SK-N-SH (cell line): Measurements from ENCODE around the gene LCMT2. TPM values are rescaled to one million over a fixed set of nuclear protein-coding genes. Genes with fewer than 3 reads are reported as not detected.

Experiments used
- CTCF ChIA-PET: fragments of 300-600, 350-600 bp; formaldehyde crosslinking; extraction: SDS; loops from one replicate; lab custom pipeline; 2021; lab: Yijun Ruan, JAX
- POLR2A ChIA-PET: fragments of 350-600 bp; sonication (Branson Sonifier 250); formaldehyde crosslinking; extraction: SDS; loops from one replicate; lab custom pipeline; 2020; ENCODE audit warnings: antibody characterized with exemption, inconsistent platforms; lab: Yijun Ruan, JAX
- DNase-seq: peaks from one replicate; pipeline ENCODE4 v3.0.0; 2012
- H2AFZ ChIP-seq: fragments of 200-600 bp; sonication (generic); 2 replicates; pipeline ENCODE4 v1.8.1; 2016; ENCODE audit warnings: antibody characterized with exemption, mild to moderate bottlenecking, low read depth
- H3F3A ChIP-seq: fragments of 200-600 bp; sonication (generic); replicated peaks from 2 replicates; pipeline ENCODE3; 2016; ENCODE audit warnings: antibody characterized with exemption, mild to moderate bottlenecking; ENCODE audit not compliant: insufficient read depth
- H3K27ac ChIP-seq, 2 experiments: fragments of 200-500 bp in 1 of 2; fragments of 200-600 bp in 1 of 2; sonication (Bioruptor generic) in 1 of 2; sonication (generic), shearing (Covaris generic) in 1 of 2; 2 replicates each; pipeline versions ENCODE4 v1.5.1 to v1.6.1; 2014 to 2016; ENCODE audit warnings: low read depth in 2 of 2, inconsistent platforms in 1 of 2, low read length in 1 of 2, mild to moderate bottlenecking in 1 of 2, mixed read lengths in 1 of 2
- H3K27me3 ChIP-seq: fragments of 200-600 bp; sonication (generic), shearing (Covaris generic); 2 replicates; pipeline ENCODE4 v1.6.1; 2016; ENCODE audit warnings: mixed run types; ENCODE audit not compliant: insufficient read depth
- H3K36me3 ChIP-seq, 2 experiments: fragments of 200-500 bp in 1 of 2; fragments of 200-600 bp in 1 of 2; sonication (Bioruptor generic) in 1 of 2; sonication (generic) in 1 of 2; replicated peaks in 1 of 2; 2 replicates each; pipeline versions ENCODE3 to v1.5.1; 2014 to 2016; ENCODE audit warnings: low read length in 1 of 2, mild to moderate bottlenecking in 1 of 2; ENCODE audit not compliant: insufficient read depth in 2 of 2, control insufficient read depth in 1 of 2
- H3K4me1 ChIP-seq, 2 experiments: fragments of 200-500 bp in 1 of 2; fragments of 200-600 bp in 1 of 2; sonication (Bioruptor generic) in 1 of 2; sonication (generic), shearing (Covaris generic) in 1 of 2; 2 replicates each; pipeline versions ENCODE4 v1.5.1 to v1.6.1; 2014 to 2016; ENCODE audit warnings: low read depth in 1 of 2, low read length in 1 of 2, mixed run types in 1 of 2; ENCODE audit not compliant: insufficient read depth in 2 of 2, control insufficient read depth in 1 of 2
- H3K4me2 ChIP-seq: fragments of 200-600 bp; sonication (generic), shearing (Covaris generic); 2 replicates; pipeline ENCODE4 v1.6.1; 2017; ENCODE audit warnings: mixed run types
- H3K4me3 ChIP-seq, 2 experiments: fragments of 200-500 bp in 1 of 2; fragments of 200-600 bp in 1 of 2; sonication (Bioruptor generic) in 1 of 2; sonication (generic), shearing (Covaris generic) in 1 of 2; 2 replicates each; pipeline versions ENCODE4 v1.5.1 to v1.8.1; 2014 to 2016; ENCODE audit warnings: low read depth in 2 of 2, inconsistent platforms in 1 of 2, low read length in 1 of 2, mild to moderate bottlenecking in 1 of 2, mixed read lengths in 1 of 2, moderate library complexity in 1 of 2
- H3K79me2 ChIP-seq: fragments of 200-600 bp; sonication (generic); 2 replicates; pipeline ENCODE4 v1.8.1; 2017; ENCODE audit warnings: mild to moderate bottlenecking; ENCODE audit not compliant: insufficient read depth
- H3K9ac ChIP-seq: fragments of 200-600 bp; sonication (generic); 2 replicates; pipeline ENCODE4 v1.6.1; 2017; ENCODE audit warnings: mixed run types
- H3K9me2 ChIP-seq: fragments of 200-600 bp; sonication (generic); 2 replicates; pipeline ENCODE4 v1.6.1; 2017; ENCODE audit warnings: mixed run types
- H3K9me3 ChIP-seq: fragments of 200-600 bp; sonication (generic); 2 replicates; pipeline ENCODE4 v1.6.1; 2017; ENCODE audit warnings: mixed run types, mild to moderate bottlenecking, moderate library complexity
- H4K20me1 ChIP-seq: fragments of 200-600 bp; sonication (generic); 2 replicates; pipeline ENCODE4 v1.6.1; 2017; ENCODE audit warnings: mild to moderate bottlenecking, mixed run types; ENCODE audit not compliant: insufficient read depth
- CHD2 ChIP-seq: fragments of 150-350 bp; IDR thresholded peaks from 2 replicates; pipeline ENCODE4 v1.6.1; 2018; ENCODE audit warnings: low read length; ENCODE audit not compliant: partially characterized antibody
- EP300 ChIP-seq, 2 experiments: IDR thresholded peaks; 2 replicates each; pipeline versions ENCODE4 v1.4.0 to v1.6.1; 2012; ENCODE audit warnings: borderline replicate concordance in 1 of 2, low read depth in 1 of 2, low read length in 1 of 2
- FOXJ3 ChIP-seq: sonication (generic); formaldehyde crosslinking; IDR thresholded peaks from 2 replicates; pipeline ENCODE4 v1.5.1; 2020; ENCODE audit warnings: mild to moderate bottlenecking, missing genetic modification reagents
- FOXM1 ChIP-seq: IDR thresholded peaks from 2 replicates; pipeline ENCODE4 v1.4.0; 2012; ENCODE audit warnings: low read depth, mild to moderate bottlenecking
- GATA2 ChIP-seq: sonication (generic); formaldehyde crosslinking; IDR thresholded peaks from 2 replicates; pipeline ENCODE4 v1.5.0; 2020; ENCODE audit warnings: mild to moderate bottlenecking, missing genetic modification reagents
- JUND ChIP-seq: IDR thresholded peaks from 2 replicates; pipeline ENCODE4 v1.4.0; 2012
- MEF2A ChIP-seq: IDR thresholded peaks from 2 replicates; pipeline ENCODE4 v1.4.0; 2012; ENCODE audit warnings: low read depth, borderline replicate concordance
- NFIC ChIP-seq: IDR thresholded peaks from 2 replicates; pipeline ENCODE4 v1.4.0; 2012; ENCODE audit warnings: borderline replicate concordance
- NRF1 ChIP-seq: IDR thresholded peaks from 2 replicates; pipeline ENCODE4 v1.6.1; 2012; ENCODE audit warnings: low read depth, mild to moderate bottlenecking, low read length
- SMC3 ChIP-seq: IDR thresholded peaks from 2 replicates; pipeline ENCODE4 v1.6.1; 2012; ENCODE audit warnings: low read depth, low read length, improper control_type of control experiment
- TAF1 ChIP-seq: IDR thresholded peaks from 2 replicates; pipeline ENCODE4 v1.6.1; 2012; ENCODE audit warnings: low read depth, mild to moderate bottlenecking, low read length, moderate library complexity, borderline replicate concordance
- TCF12 ChIP-seq: IDR thresholded peaks from 2 replicates; pipeline ENCODE4 v1.4.0; 2012
- TEAD4 ChIP-seq: IDR thresholded peaks from 2 replicates; pipeline ENCODE4 v1.4.0; 2012; ENCODE audit warnings: mild to moderate bottlenecking, borderline replicate concordance; ENCODE audit not compliant: insufficient read depth
- WGBS: methylation state at CpG from one replicate; pipeline ENCODE4 v1.1.6; 2017; ENCODE audit warnings: low lambda C conversion rate; 5-methylcytosine and 5-hydroxymethylcytosine counted together
- polyA plus RNA-seq, 3 experiments: library from polyadenylated mRNA; depleted of rRNA; stranded (reverse); fragments of >200 nt; gene quantifications; 2 replicates each; pipeline ENCODE4 v1.2.3, GENCODE V29; 2012
- TF ChIP-seq, protein P1 (sequence below): IDR thresholded peaks from 2 replicates; pipeline ENCODE4 v1.4.0; 2012; ENCODE audit warnings: low read depth, borderline replicate concordance
- TF ChIP-seq, protein P2 (sequence below): IDR thresholded peaks from 2 replicates; pipeline ENCODE4 v1.6.1; 2012; ENCODE audit warnings: mild to moderate bottlenecking, low read depth, low read length, moderate library complexity
- TF ChIP-seq, protein P3 (sequence below): IDR thresholded peaks from 2 replicates; pipeline ENCODE4 v1.4.0; 2012; ENCODE audit warnings: low read depth, borderline replicate concordance
- TF ChIP-seq, protein P4 (sequence below): IDR thresholded peaks from 2 replicates; pipeline ENCODE4 v1.4.0; 2012; ENCODE audit warnings: low read depth

LCMT2 gene
- polyA plus RNA-seq, 1 of the 3 experiments (the other 2 are of a cell fraction): 7.1 TPM

DNA sequence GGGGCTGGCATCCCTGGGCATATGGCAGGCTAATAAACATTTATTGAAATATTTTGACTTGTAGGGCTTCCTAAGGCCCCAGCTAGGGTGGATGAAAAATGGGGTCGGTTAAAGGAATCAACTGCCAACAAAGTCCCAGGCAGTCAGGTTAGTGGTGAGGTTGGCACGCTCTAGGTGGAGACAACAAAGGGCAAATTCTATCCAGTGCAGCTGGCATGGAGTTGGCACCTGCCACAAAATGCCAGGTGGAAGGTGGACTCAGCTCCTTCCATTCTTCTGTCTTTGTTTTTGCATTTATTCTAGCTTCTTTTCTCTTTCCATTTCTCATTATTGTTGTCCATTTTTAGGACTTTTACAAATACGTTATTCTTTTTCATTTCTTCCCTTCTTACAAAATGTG is 31.0 kb downstream of the LCMT2 start:
- WGBS: 36% methylated on average over 3 of the region's 3 CpGs
- no peaks in the 10 kb centered on the region for H3F3A ChIP-seq
- no peaks in the 10 kb centered on the region; the same call in 1 of the 2 replicates for H3K27me3 ChIP-seq
- H3K4me1 ChIP-seq: no peaks in the 10 kb centered on the region
- no peak overlapping the region for H3K9ac ChIP-seq
- CTCF ChIA-PET: interaction anchor here (1.5 kb wide), 1 partner anchor 14 kb away, joined by 8 read pairs; no protein-coding TSS in a partner anchor
- H4K20me1 ChIP-seq: no peaks in the 10 kb centered on the region
- no peaks in the 10 kb centered on the region for H3K9me3 ChIP-seq
- no peaks in the 10 kb centered on the region for H3K36me3 ChIP-seq
- POLR2A ChIA-PET: no interaction called here
- H2AFZ ChIP-seq: no peak overlapping the region
- TF ChIP-seq GATA2 (CRISPR knock-in tag): no peak
- no peak for TF ChIP-seq FOXM1
- TF ChIP-seq TAF1: no peak
- TF ChIP-seq FOXJ3 (CRISPR knock-in tag): no peak
- TF ChIP-seq, protein P1, sequence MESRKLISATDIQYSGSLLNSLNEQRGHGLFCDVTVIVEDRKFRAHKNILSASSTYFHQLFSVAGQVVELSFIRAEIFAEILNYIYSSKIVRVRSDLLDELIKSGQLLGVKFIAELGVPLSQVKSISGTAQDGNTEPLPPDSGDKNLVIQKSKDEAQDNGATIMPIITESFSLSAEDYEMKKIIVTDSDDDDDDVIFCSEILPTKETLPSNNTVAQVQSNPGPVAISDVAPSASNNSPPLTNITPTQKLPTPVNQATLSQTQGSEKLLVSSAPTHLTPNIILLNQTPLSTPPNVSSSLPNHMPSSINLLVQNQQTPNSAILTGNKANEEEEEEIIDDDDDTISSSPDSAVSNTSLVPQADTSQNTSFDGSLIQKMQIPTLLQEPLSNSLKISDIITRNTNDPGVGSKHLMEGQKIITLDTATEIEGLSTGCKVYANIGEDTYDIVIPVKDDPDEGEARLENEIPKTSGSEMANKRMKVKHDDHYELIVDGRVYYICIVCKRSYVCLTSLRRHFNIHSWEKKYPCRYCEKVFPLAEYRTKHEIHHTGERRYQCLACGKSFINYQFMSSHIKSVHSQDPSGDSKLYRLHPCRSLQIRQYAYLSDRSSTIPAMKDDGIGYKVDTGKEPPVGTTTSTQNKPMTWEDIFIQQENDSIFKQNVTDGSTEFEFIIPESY: no peak
- TF ChIP-seq, protein P2, sequence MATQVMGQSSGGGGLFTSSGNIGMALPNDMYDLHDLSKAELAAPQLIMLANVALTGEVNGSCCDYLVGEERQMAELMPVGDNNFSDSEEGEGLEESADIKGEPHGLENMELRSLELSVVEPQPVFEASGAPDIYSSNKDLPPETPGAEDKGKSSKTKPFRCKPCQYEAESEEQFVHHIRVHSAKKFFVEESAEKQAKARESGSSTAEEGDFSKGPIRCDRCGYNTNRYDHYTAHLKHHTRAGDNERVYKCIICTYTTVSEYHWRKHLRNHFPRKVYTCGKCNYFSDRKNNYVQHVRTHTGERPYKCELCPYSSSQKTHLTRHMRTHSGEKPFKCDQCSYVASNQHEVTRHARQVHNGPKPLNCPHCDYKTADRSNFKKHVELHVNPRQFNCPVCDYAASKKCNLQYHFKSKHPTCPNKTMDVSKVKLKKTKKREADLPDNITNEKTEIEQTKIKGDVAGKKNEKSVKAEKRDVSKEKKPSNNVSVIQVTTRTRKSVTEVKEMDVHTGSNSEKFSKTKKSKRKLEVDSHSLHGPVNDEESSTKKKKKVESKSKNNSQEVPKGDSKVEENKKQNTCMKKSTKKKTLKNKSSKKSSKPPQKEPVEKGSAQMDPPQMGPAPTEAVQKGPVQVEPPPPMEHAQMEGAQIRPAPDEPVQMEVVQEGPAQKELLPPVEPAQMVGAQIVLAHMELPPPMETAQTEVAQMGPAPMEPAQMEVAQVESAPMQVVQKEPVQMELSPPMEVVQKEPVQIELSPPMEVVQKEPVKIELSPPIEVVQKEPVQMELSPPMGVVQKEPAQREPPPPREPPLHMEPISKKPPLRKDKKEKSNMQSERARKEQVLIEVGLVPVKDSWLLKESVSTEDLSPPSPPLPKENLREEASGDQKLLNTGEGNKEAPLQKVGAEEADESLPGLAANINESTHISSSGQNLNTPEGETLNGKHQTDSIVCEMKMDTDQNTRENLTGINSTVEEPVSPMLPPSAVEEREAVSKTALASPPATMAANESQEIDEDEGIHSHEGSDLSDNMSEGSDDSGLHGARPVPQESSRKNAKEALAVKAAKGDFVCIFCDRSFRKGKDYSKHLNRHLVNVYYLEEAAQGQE: no peak
- no peak for TF ChIP-seq NRF1
- TF ChIP-seq TCF12: no peak
- TF ChIP-seq, protein P3, sequence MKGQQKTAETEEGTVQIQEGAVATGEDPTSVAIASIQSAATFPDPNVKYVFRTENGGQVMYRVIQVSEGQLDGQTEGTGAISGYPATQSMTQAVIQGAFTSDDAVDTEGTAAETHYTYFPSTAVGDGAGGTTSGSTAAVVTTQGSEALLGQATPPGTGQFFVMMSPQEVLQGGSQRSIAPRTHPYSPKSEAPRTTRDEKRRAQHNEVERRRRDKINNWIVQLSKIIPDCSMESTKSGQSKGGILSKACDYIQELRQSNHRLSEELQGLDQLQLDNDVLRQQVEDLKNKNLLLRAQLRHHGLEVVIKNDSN: no peak
- TF ChIP-seq JUND: no peak
- TF ChIP-seq SMC3: no peak
- no peak for TF ChIP-seq TEAD4
- TF ChIP-seq EP300 (IDR thresholded peaks at IDR 0.05; ENCODE audit: borderline replicate concordance in 1 of 2, low read depth in 1 of 2, low read length in 1 of 2): no peak
- no peak for TF ChIP-seq CHD2
- no peak for TF ChIP-seq MEF2A
- TF ChIP-seq, protein P4, sequence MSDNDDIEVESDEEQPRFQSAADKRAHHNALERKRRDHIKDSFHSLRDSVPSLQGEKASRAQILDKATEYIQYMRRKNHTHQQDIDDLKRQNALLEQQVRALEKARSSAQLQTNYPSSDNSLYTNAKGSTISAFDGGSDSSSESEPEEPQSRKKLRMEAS: no peak
- no peak for TF ChIP-seq NFIC
- H3K79me2 ChIP-seq: no peaks in the 10 kb centered on the region
- no peak for DNase-seq
- no peak overlapping the region for H3K4me3 ChIP-seq
- H3K27ac ChIP-seq: no peak overlapping the region
- no peaks in the 10 kb centered on the region for H3K9me2 ChIP-seq
- H3K4me2 ChIP-seq: no peak overlapping the region
